GM18861 (cell line): ENCODE measurements around the gene COX17.

Experiments
- ATAC-seq: cut with Tn5 transposase; IDR thresholded peaks from one replicate; pipeline ENCODE4 v1.9.1; 2021; ENCODE audit not compliant: unreplicated experiment

Gene COX17

GRCh38 chr3:119625451-119626153, 51.6 kb downstream of the COX17 start:
- ATAC-seq: no peak

DNA sequence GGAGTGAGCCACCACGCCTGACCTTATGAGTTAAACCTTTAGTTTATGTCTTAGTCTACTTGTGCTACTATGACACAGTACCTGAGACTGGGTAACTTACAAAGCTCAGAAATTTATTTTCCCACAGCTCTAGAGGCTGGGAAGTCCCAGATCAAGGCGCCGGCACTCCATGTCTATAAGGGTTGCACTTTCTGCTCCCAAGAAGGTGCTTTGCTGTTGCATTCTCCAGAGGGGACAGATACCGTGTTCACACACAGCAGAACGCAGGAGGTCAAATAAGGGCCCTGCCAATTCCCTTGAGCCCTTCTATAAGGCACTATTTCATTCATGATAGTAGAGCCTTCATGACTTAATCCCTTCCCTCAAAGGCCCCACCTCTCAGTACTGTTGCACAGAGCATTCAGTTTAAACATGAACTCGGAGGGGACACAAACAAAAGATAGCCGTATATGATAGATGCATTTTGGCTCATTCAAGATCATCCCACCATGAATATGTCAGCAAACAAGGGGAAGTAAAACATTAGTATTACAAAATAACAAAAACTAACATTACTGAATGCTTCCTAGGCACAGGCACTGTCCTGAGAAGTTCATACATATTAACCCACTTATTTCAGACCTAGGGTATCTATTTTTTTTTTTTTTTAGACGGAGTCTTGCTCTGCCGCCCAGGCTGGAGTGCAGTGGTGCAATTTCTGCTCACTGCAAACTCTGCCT, 53.0 kb downstream of the COX17 start:
- no peak for ATAC-seq

DNA sequence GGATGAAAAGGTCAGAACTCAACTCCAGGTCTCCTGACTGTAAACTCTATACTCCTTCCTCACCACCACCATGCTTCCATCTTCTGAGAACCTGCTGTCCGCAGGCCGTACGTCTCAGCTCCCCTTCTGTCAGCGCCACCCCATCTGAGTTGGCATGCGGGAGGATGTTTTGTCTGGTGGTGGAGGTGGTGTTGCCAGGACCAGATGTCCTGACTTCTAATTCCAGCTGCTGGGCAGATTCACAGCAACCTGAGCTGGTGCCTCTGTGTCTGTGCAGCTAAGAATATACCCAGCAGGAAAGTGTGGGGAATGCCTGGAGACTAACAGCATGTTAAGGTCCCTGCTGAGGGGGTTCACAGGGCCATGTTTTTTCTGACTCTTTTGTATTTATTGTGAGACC, 56.3 kb downstream of the COX17 start:
- ATAC-seq: no peak
